ENCODE results near the gene RAB34. TPM values are rescaled to one million over a fixed set of nuclear protein-coding genes. Genes with fewer than 3 reads are reported as not detected.

The RAB34 gene
- total RNA-seq, 2 experiments from 2014 or later = 10.0 to 12.7 TPM

DNA sequence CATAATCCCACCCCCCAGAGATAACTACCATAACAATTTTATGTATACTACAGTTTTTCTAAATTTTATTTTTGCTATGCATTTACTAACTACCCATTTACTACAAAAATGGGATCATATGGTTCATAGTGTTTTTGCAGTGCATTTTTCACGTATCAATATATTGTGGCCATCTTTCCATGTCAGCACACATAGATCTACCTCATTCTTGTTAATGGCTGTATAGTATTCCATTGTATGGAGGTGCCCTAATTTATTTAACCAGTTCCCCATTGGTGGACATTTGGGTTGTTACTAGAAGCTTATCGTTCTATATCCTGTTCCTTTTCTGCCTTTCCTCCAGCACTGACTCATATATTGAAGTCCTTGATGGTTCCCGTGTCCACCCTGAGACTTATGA lies 28.7 kb downstream of the RAB34 start:
- Mint-ChIP-seq H3K9me3 (ENCODE audit: insufficient read depth) (no peaks in the 10 kb centered on the region), H3K4me3 (no peak overlapping the region), H3K27ac (no peak overlapping the region), H3K36me3 (ENCODE audit: low read depth) (peaks cover 69% of the 10 kb centered on the region), H3K4me1 (ENCODE audit: low read depth) (no peaks in the 10 kb centered on the region), H3K27me3 (ENCODE audit: low read depth) (no peaks in the 10 kb centered on the region)
- DNase-seq (no peak), ATAC-seq (no peak)
- POLR2A ChIA-PET = no interaction called here
- CTCF ChIA-PET = interaction anchor here (1.1 to 1.5 kb wide), 2 partner anchors 42 to 45 kb away, joined by 3 read pairs; no protein-coding TSS in a partner anchor

DNA sequence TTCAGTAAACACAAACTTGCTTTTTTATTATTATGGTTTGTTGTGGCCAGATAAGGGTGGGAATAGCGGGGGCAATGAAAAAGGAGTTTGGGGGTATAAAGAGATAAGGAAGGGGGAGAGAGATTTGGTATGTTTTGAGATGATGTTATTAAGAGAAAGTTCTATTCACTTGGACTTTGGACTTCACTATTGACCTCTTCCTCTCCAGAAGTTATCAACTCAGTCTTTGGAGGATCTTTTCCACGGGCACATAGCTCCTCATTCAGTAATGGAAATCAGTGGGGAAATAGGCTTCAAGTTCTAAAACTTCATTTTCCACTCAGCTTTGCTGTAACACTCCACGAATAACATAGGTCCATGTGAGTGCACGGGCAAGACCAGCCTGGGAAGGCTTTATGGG lies 29.2 kb downstream of the RAB34 start:
- H3K4me3 Mint-ChIP-seq = no peak overlapping the region
- H3K4me1 Mint-ChIP-seq (ENCODE audit: low read depth) = no peaks in the 10 kb centered on the region
- peaks cover 67% of the 10 kb centered on the region for H3K36me3 Mint-ChIP-seq (ENCODE audit: low read depth)
- H3K9me3 Mint-ChIP-seq (ENCODE audit: insufficient read depth) = no peaks in the 10 kb centered on the region
- POLR2A ChIA-PET = interaction anchor here (1.4 kb wide), 1 partner anchor 23 kb away, joined by 3 read pairs; the partner anchor contains the start of gene PROCA1
- CTCF ChIA-PET = interaction anchor here (1.5 kb wide), 1 partner anchor 42 kb away, joined by 3 read pairs; no protein-coding TSS in a partner anchor
- H3K27me3 Mint-ChIP-seq (ENCODE audit: low read depth) = no peaks in the 10 kb centered on the region
- ATAC-seq (no peak), DNase-seq (no peak)
- no peak overlapping the region for H3K27ac Mint-ChIP-seq

DNA sequence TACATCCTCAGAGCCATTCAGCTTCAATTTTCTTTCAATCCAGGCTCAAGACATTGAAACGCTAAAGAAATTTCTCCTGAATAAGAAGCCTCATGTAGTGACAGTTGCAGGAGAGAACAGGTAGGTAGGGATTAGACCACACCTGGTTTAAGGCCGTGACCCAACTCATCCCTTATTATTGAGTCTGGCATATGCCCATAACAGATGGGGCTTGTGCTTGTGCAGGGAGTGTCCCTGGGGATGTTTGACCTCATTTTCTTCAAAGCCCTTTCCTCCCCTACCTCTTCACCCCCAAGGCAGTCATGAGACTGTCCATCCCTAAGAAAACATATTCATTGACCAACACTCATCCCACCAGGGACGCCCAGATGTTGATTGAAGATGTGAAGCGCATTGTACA lies 31.4 kb downstream of the RAB34 start:
- DNase-seq (no peak), ATAC-seq (no peak)
- H3K4me1 Mint-ChIP-seq (ENCODE audit: low read depth) = no peaks in the 10 kb centered on the region
- no peaks in the 10 kb centered on the region for H3K9me3 Mint-ChIP-seq (ENCODE audit: insufficient read depth)
- POLR2A ChIA-PET = no interaction called here
- no peak overlapping the region for H3K4me3 Mint-ChIP-seq
- H3K36me3 Mint-ChIP-seq (ENCODE audit: low read depth) = peaks cover 75% of the 10 kb centered on the region
- H3K27ac Mint-ChIP-seq = peak overlapping the region; percentile 6
- H3K27me3 Mint-ChIP-seq (ENCODE audit: low read depth) = no peaks in the 10 kb centered on the region
- CTCF ChIA-PET = interaction anchor here (1.0 kb wide), 1 partner anchor 39 kb away, joined by 3 read pairs; no protein-coding TSS in a partner anchor

DNA sequence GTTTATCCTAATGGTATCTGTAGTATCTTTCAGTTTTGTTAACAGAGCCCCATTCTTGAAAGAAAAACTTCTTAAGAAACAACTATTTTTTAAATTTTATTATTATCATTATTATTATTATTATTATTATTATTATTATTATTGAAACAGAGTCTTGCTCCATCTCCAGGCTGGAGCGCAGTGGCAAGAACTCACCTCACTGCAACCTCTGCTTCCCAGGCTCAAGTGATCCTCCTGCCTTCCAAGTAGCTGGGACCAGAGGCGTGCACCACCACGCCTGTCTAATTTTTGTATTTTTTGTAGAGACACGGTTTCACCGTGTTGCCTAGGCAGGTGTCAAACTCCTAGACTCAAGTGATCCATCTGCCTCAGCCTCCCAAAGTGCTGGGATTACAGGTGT lies 32.3 kb downstream of the RAB34 start:
- POLR2A ChIA-PET = no interaction called here
- ATAC-seq (no peak), DNase-seq (no peak)
- CTCF ChIA-PET = no interaction called here
- Mint-ChIP-seq H3K4me1 (ENCODE audit: low read depth) (no peaks in the 10 kb centered on the region), H3K27me3 (ENCODE audit: low read depth) (no peaks in the 10 kb centered on the region), H3K9me3 (ENCODE audit: insufficient read depth) (no peaks in the 10 kb centered on the region), H3K4me3 (no peak overlapping the region), H3K36me3 (ENCODE audit: low read depth) (peaks cover 75% of the 10 kb centered on the region), H3K27ac (no peak overlapping the region)

DNA sequence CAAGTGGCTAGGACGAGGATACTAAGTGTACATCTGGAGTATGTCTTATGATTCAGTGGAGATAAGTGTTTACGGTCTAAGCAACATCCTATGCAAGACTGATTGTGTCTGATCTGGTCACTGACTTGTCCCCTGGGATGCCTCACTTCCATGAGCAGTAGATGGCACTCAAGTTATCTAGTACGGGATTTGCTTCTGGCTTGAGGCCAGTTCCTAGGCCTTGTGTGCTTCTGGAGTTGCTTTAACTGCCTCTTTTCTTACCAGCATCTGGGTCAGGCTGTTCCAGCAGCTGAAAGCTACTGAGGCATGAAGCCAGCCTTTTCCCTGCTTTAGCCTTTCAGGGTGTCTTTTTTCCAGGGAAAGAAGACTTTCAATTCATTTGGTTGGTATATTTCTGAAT lies 32.7 kb downstream of the RAB34 start:
- POLR2A ChIA-PET = interaction anchor here (0.7 kb wide), 1 partner anchor 35 kb away, joined by 3 read pairs; no protein-coding TSS in a partner anchor
- Mint-ChIP-seq H3K9me3 (ENCODE audit: insufficient read depth) (no peaks in the 10 kb centered on the region), H3K27me3 (ENCODE audit: low read depth) (no peaks in the 10 kb centered on the region), H3K4me1 (ENCODE audit: low read depth) (no peaks in the 10 kb centered on the region), H3K4me3 (no peak overlapping the region), H3K27ac (no peak overlapping the region), H3K36me3 (ENCODE audit: low read depth) (peaks cover 72% of the 10 kb centered on the region)
- CTCF ChIA-PET = no interaction called here
- DNase-seq (no peak), ATAC-seq (no peak)

DNA sequence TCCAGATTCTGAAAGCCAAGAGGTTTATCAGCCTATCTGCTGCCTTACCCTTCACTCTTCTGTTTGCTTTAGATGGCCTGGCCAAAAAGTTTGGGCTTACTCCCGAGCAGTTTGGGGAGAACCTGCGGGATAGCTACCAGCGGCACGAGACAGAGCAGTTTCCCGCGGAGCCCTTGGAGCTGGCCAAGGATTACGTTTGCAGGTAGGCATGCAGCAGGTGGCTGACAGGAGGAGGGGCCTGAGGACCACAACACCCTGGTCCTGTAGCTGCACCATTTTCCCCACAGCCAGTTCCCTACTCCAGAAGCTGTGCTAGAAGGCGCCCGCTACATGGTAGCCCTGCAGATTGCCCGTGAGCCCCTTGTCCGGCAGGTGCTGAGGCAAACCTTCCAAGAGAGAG lies 35.0 kb downstream of the RAB34 start:
- no peaks in the 10 kb centered on the region for H3K9me3 Mint-ChIP-seq (ENCODE audit: insufficient read depth)
- no peak for DNase-seq
- CTCF ChIA-PET = interaction anchor here (0.7 to 1.5 kb wide), 3 partner anchors 14 to 70 kb away, joined by 3 read pairs; no protein-coding TSS in a partner anchor
- POLR2A ChIA-PET = interaction anchor here (1.1 kb wide), 1 partner anchor 9 kb away, joined by 3 read pairs; no protein-coding TSS in a partner anchor
- no peak overlapping the region for H3K4me3 Mint-ChIP-seq
- no peak overlapping the region for H3K27ac Mint-ChIP-seq
- H3K36me3 Mint-ChIP-seq (ENCODE audit: low read depth) = peaks cover 66% of the 10 kb centered on the region
- no peaks in the 10 kb centered on the region for H3K4me1 Mint-ChIP-seq (ENCODE audit: low read depth)
- no peaks in the 10 kb centered on the region for H3K27me3 Mint-ChIP-seq (ENCODE audit: low read depth)
- no peak for ATAC-seq

DNA sequence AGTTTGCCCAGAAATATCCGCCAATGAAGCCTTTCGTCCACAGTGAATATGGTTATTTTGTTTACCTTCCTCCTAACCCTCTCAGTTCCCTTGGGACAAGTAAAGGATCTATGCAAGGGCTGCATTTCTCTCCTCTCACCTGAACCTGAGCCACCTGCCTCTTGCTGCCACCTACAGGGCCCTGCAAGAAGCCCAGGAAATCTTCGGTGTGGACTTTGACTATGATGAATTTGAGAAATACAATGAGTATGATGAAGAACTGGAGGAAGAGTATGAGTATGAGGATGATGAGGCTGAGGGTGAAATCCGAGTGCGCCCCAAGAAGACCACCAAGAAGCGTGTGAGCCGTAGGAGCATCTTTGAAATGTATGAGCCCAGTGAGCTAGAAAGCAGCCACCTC lies 41.7 kb downstream of the RAB34 start:
- ChIA-PET POLR2A (interaction anchor here (1.1 to 1.4 kb wide), 3 partner anchors 15 to 32 kb away, joined by 3 read pairs; no protein-coding TSS in a partner anchor), CTCF (interaction anchor here (0.8 to 2.7 kb wide), 9 partner anchors 14 to 32 kb away, joined by 3 to 32 read pairs (median 3); partner anchors contain the start of genes BLTP2, SDF2 and SUPT6H)
- no peak overlapping the region for H3K4me3 Mint-ChIP-seq
- peaks cover 66% of the 10 kb centered on the region for H3K36me3 Mint-ChIP-seq (ENCODE audit: low read depth)
- H3K9me3 Mint-ChIP-seq (ENCODE audit: insufficient read depth) = no peaks in the 10 kb centered on the region
- H3K27ac Mint-ChIP-seq = no peak overlapping the region
- H3K27me3 Mint-ChIP-seq (ENCODE audit: low read depth) = no peaks in the 10 kb centered on the region
- no peaks in the 10 kb centered on the region for H3K4me1 Mint-ChIP-seq (ENCODE audit: low read depth)
- no peak for ATAC-seq
- peak; percentile 24 for DNase-seq

DNA sequence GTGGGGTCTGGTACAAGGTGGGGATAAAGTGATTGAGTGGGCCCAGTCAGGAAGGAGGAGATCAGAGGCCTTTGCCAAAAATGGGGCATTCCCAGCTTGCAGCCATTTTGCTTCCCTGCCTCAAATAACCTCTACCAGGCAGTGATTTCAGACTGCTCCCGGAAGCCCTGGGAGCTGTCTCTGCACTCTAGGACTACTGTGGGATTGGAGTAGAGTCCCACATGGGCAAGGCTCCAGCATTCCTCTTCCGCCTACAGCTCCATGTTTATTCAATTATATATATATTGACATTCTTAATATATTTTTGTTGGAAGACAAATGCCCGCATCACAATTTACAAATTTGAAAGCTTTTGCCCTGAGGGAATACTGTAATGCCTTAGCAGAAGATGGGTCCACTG lies 42.2 kb downstream of the RAB34 start:
- Mint-ChIP-seq H3K36me3 (ENCODE audit: low read depth) (peaks cover 67% of the 10 kb centered on the region), H3K27ac (no peak overlapping the region), H3K27me3 (ENCODE audit: low read depth) (no peaks in the 10 kb centered on the region), H3K9me3 (ENCODE audit: insufficient read depth) (no peaks in the 10 kb centered on the region), H3K4me1 (ENCODE audit: low read depth) (no peaks in the 10 kb centered on the region), H3K4me3 (no peak overlapping the region)
- CTCF ChIA-PET = interaction anchor here (0.8 to 2.7 kb wide), 9 partner anchors 14 to 82 kb away, joined by 3 to 32 read pairs (median 3); partner anchors contain the start of genes BLTP2, SDF2 and SUPT6H
- POLR2A ChIA-PET = interaction anchor here (1.4 kb wide), 2 partner anchors 28 to 31 kb away, joined by 3 read pairs; no protein-coding TSS in a partner anchor
- no peak for ATAC-seq
- no peak for DNase-seq

DNA sequence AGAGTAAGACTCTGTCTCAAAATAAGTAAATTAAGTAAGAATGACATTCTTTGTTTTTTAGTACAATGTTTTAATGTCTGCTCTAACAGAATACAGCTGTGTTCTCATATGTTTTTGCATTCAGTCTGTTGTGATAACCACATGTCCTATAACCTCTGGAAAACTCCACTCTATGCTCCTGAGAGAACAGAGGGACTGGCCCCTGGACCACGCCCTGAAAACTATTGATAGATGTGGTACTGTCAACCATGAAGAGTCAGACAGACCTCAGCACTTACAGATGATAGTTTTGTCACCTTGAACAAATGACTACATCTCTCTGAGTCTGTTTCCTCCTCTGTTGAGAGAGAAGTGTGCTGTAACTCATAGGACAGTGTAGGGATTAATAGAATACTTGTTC lies 47.8 kb downstream of the RAB34 start:
- CTCF ChIA-PET = interaction anchor here (1.5 kb wide), 1 partner anchor 57 kb away, joined by 3 read pairs; no protein-coding TSS in a partner anchor
- H3K4me1 Mint-ChIP-seq (ENCODE audit: low read depth) = peaks cover 17% of the 10 kb centered on the region
- ATAC-seq = no peak
- no peak overlapping the region for H3K4me3 Mint-ChIP-seq
- H3K9me3 Mint-ChIP-seq (ENCODE audit: insufficient read depth) = no peaks in the 10 kb centered on the region
- POLR2A ChIA-PET = no interaction called here
- DNase-seq = no peak
- H3K36me3 Mint-ChIP-seq (ENCODE audit: low read depth) = peaks cover 44% of the 10 kb centered on the region
- H3K27ac Mint-ChIP-seq = no peak overlapping the region
- no peaks in the 10 kb centered on the region for H3K27me3 Mint-ChIP-seq (ENCODE audit: low read depth)

DNA sequence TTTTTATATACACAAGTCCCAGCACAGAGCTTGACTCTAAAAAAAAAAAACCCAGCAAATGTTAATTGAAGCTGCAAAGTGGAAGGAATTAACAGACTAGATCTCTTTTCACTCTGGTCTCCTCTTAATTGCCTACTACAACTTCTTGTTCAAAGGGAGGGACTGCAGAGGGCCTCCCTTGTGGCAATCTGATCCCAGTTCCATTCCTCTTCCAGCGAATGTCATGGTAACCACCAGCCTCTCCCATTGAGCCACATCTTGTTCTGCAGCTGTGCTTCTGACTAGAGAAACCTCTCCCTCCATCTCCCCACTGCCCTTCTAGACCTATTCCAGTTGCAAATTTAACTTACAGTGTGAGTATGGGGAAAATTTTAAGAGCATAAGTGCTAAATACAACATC lies 49.8 kb downstream of the RAB34 start:
- Mint-ChIP-seq H3K27me3 (ENCODE audit: low read depth) (no peaks in the 10 kb centered on the region), H3K9me3 (ENCODE audit: insufficient read depth) (no peaks in the 10 kb centered on the region), H3K36me3 (ENCODE audit: low read depth) (peaks cover 38% of the 10 kb centered on the region), H3K4me1 (ENCODE audit: low read depth) (peaks cover 34% of the 10 kb centered on the region), H3K27ac (no peak overlapping the region), H3K4me3 (no peak overlapping the region)
- no peak for DNase-seq
- POLR2A ChIA-PET = interaction anchor here (0.9 to 1.3 kb wide), 2 partner anchors 21 to 23 kb away, joined by 3 to 4 read pairs; partner anchors contain the start of gene BLTP2
- ATAC-seq = no peak
- CTCF ChIA-PET = interaction anchor here (0.8 to 1.6 kb wide), 4 partner anchors 15 to 24 kb away, joined by 3 to 11 read pairs (median 4); no protein-coding TSS in a partner anchor

DNA sequence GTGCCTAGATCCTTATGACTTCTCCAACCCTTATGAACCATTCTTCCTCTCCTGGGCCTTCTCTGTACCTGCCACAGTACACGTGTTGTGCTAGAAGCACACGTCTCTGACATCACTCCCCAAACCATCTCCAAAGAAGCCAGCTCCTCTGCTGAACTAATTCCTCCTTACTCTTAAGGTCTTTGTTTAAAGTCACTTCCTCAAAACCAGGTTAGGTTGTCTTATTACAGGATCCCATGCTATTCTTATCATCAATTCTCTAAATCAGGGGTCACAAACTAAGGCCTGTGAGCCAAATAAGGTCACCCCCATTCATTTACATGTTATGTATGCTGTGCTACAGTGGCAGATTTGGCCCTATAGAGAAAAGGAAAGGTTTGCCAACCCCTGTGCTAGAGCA lies 51.7 kb downstream of the RAB34 start:
- Mint-ChIP-seq H3K27me3 (ENCODE audit: low read depth) (no peaks in the 10 kb centered on the region), H3K36me3 (ENCODE audit: low read depth) (peaks cover 36% of the 10 kb centered on the region), H3K4me1 (ENCODE audit: low read depth) (peaks cover 36% of the 10 kb centered on the region), H3K9me3 (ENCODE audit: insufficient read depth) (no peaks in the 10 kb centered on the region), H3K4me3 (no peak overlapping the region), H3K27ac (no peak overlapping the region)
- ATAC-seq (no peak), DNase-seq (no peak)
- CTCF ChIA-PET = no interaction called here
- POLR2A ChIA-PET = interaction anchor here (0.7 kb wide), 1 partner anchor 21 kb away, joined by 3 read pairs; the partner anchor contains the start of gene BLTP2

Data from activated CD8-positive, alpha-beta T cell treated with anti-CD3 and anti-CD28 coated beads, Interleukin-2, amount 10 ng/mL, durations not matched to agents 7 days and 5 days (primary cell).